Body of pancreas (tissue), 4 donors: ENCODE measurements around the gene C7orf57.

Source experiments
- CTCF ChIP-seq, 7 experiments: fragments of 450-650 bp in 4 of 7; fragments of 200-600 bp in 3 of 7; sonication (generic) in 3 of 7; IDR thresholded peaks; one replicate each; pipeline ENCODE4 v1.5.1; 2016 to 2019; ENCODE audit warnings: antibody characterized with exemption in 7 of 7
- POLR2A ChIP-seq, 3 donors: fragments of 450-650 bp; IDR thresholded peaks; one replicate each; pipeline ENCODE4 v1.6.1; 2016; ENCODE audit warnings: antibody characterized with exemption in 3 of 3, mild to moderate bottlenecking in 2 of 3

GRCh38 chr7:48101352-48101751 lies 66.0 kb downstream of the C7orf57 start:
- no peak for TF ChIP-seq CTCF (IDR thresholded peaks at IDR 0.05)
- no peak for TF ChIP-seq POLR2A (IDR thresholded peaks at IDR 0.05)
